Astrocyte (in vitro differentiated cells and primary cell): Measurements from ENCODE around the gene AZIN2. TPM values are rescaled to one million over a fixed set of nuclear protein-coding genes. Genes with fewer than 3 reads are reported as not detected.
A peak's percentile ranks its signal among the peaks of the same experiment; 100 is the strongest.

Experiments used
- DNase-seq: peaks from one replicate; pipeline ENCODE4 v3.0.0-alpha.2; 2010; ENCODE audit warnings: low read depth
- FAIRE-seq: peaks from 2 replicates; lab custom pipeline; 2011; peaks lifted over from hg19 to GRCh38; lab: Jason Lieb, UNC
- H2AFZ ChIP-seq: 2 replicates; pipeline ENCODE4 v1.6.0; 2012; ENCODE audit warnings: low read depth, low read length, inconsistent platforms
- H3K27ac ChIP-seq: 2 replicates; pipeline ENCODE4 v1.5.1; 2011; ENCODE audit warnings: low read depth, low read length, inconsistent platforms
- H3K27me3 ChIP-seq: 2 replicates; pipeline ENCODE4 v1.6.0; 2011; ENCODE audit warnings: low read length, inconsistent platforms; ENCODE audit not compliant: insufficient read depth
- H3K36me3 ChIP-seq: 2 replicates; pipeline ENCODE4 v1.5.1; 2011; ENCODE audit warnings: low read length, inconsistent platforms; ENCODE audit not compliant: insufficient read depth
- H3K4me1 ChIP-seq: 2 replicates; pipeline ENCODE4 v1.5.1; 2011; ENCODE audit warnings: low read length, inconsistent platforms; ENCODE audit not compliant: insufficient read depth
- H3K4me2 ChIP-seq: 2 replicates; pipeline ENCODE4 v1.6.0; 2012; ENCODE audit warnings: low read length, inconsistent platforms
- H3K4me3 ChIP-seq: 2 replicates; pipeline ENCODE4 v1.5.1; 2011; ENCODE audit warnings: low read depth, mild to moderate bottlenecking, low read length, inconsistent platforms; ENCODE audit not compliant: insufficient read depth
- H3K79me2 ChIP-seq: 2 replicates; pipeline ENCODE4 v1.6.0; 2012; ENCODE audit warnings: mild to moderate bottlenecking, low read length, inconsistent platforms; ENCODE audit not compliant: insufficient read depth
- H3K9ac ChIP-seq: 2 replicates; pipeline ENCODE4 v1.6.0; 2012; ENCODE audit warnings: mild to moderate bottlenecking, low read length, inconsistent platforms
- H3K9me3 ChIP-seq: 2 replicates; pipeline ENCODE4 v1.5.1; 2012; ENCODE audit warnings: low read depth, mild to moderate bottlenecking, low read length, inconsistent platforms; ENCODE audit not compliant: insufficient read depth
- H4K20me1 ChIP-seq: 2 replicates; pipeline ENCODE4 v1.6.0; 2012; ENCODE audit warnings: low read length, inconsistent platforms; ENCODE audit not compliant: insufficient read depth
- H3K27ac Mint-ChIP-seq: one replicate; pipeline ENCODE4 v1.8.0; 2021; ENCODE audit warnings: mild to moderate bottlenecking, mixed read lengths; ENCODE audit not compliant: unreplicated experiment
- H3K27me3 Mint-ChIP-seq: one replicate; pipeline ENCODE4 v1.8.0; 2021; ENCODE audit warnings: low read depth, mixed read lengths; ENCODE audit not compliant: unreplicated experiment
- H3K36me3 Mint-ChIP-seq: one replicate; pipeline ENCODE4 v1.8.0; 2021; ENCODE audit warnings: low read depth, mixed read lengths; ENCODE audit not compliant: unreplicated experiment
- H3K4me1 Mint-ChIP-seq: one replicate; pipeline ENCODE4 v1.8.0; 2021; ENCODE audit warnings: low read depth, mixed read lengths; ENCODE audit not compliant: unreplicated experiment
- H3K4me3 Mint-ChIP-seq: one replicate; pipeline ENCODE4 v1.8.0; 2021; ENCODE audit warnings: mild to moderate bottlenecking, moderate library complexity, mixed read lengths; ENCODE audit not compliant: unreplicated experiment
- H3K9me3 Mint-ChIP-seq: one replicate; pipeline ENCODE4 v1.8.0; 2021; ENCODE audit warnings: mild to moderate bottlenecking, mixed read lengths; ENCODE audit not compliant: unreplicated experiment
- EZH2 ChIP-seq: IDR thresholded peaks from 2 replicates; pipeline ENCODE4 v1.6.1; 2012; ENCODE audit warnings: mild to moderate bottlenecking, low read length, inconsistent platforms; ENCODE audit not compliant: insufficient read depth
- total RNA-seq: library from RNA; stranded (reverse); gene quantifications from 2 replicates; pipeline ENCODE4 v1.2.1, GENCODE V29; 2021
- TF ChIP-seq, protein P1 (sequence below): IDR thresholded peaks from 2 replicates; pipeline ENCODE4 v1.5.1; 2011; ENCODE audit warnings: low read depth, mild to moderate bottlenecking, inconsistent platforms, low read length, moderate library complexity; ENCODE audit not compliant: insufficient read depth

Gene AZIN2
- total RNA-seq, 1 donor from 2014 or later = 10.1 TPM

DNA sequence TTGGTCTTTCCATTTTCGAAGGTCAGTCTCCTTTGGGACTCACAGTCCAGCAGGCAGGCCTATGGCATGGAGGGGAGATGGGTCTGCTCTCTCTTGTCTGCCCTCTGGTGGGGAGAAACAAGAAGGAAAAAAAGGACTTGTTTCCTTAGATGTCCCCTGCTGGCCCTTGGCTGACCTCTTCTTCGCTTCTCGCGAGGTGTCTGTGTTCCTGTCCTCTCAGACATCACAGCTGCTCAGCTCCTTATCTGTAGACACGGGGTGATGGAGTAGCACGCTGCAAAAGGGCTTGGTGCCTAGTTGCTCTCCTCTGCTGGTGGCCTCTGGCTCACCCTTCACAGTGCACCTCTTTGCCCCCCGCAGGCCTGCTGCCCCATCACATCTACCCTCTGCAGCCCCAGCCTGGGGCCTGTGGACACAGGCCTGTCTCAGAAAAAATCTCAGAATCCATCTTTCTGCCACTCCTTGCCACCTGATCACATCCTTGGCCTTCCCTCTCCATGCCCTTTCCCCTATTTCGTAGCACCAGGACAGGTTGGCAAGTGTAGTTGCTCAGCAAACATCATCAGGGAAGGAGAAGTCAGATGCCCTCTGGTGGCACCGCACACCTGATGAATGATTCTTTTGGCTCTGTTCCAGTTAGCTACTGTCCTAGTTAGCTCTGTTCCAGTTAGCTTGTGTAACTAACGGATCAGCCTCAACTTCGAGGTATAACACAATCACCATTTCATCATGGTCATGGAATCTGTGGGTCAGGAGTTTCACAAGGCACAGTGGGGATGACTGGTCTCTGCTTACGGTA is 25.5 kb upstream of the AZIN2 start:
- no peaks in the 10 kb centered on the region for H3K79me2 ChIP-seq
- H4K20me1 ChIP-seq = no peaks in the 10 kb centered on the region
- H3K4me2 ChIP-seq = no peak overlapping the region
- TF ChIP-seq, protein P1, sequence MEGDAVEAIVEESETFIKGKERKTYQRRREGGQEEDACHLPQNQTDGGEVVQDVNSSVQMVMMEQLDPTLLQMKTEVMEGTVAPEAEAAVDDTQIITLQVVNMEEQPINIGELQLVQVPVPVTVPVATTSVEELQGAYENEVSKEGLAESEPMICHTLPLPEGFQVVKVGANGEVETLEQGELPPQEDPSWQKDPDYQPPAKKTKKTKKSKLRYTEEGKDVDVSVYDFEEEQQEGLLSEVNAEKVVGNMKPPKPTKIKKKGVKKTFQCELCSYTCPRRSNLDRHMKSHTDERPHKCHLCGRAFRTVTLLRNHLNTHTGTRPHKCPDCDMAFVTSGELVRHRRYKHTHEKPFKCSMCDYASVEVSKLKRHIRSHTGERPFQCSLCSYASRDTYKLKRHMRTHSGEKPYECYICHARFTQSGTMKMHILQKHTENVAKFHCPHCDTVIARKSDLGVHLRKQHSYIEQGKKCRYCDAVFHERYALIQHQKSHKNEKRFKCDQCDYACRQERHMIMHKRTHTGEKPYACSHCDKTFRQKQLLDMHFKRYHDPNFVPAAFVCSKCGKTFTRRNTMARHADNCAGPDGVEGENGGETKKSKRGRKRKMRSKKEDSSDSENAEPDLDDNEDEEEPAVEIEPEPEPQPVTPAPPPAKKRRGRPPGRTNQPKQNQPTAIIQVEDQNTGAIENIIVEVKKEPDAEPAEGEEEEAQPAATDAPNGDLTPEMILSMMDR = peak; percentile 59
- no peak for TF ChIP-seq EZH2
- H3K4me1 Mint-ChIP-seq = peaks cover 8% of the 10 kb centered on the region
- DNase-seq (peak; percentile 82), FAIRE-seq (no peak)
- peaks cover 6% of the 10 kb centered on the region for H3K4me1 ChIP-seq
- H3K4me3 ChIP-seq = no peak overlapping the region
- H3K4me3 Mint-ChIP-seq = no peak overlapping the region
- no peaks in the 10 kb centered on the region for H3K36me3 ChIP-seq
- no peak overlapping the region for H3K9ac ChIP-seq
- no peaks in the 10 kb centered on the region for H3K9me3 ChIP-seq
- H3K27me3 ChIP-seq = no peaks in the 10 kb centered on the region
- no peak overlapping the region for H3K27ac ChIP-seq
- H3K27ac Mint-ChIP-seq = no peak overlapping the region
- no peaks in the 10 kb centered on the region for H3K36me3 Mint-ChIP-seq
- H3K27me3 Mint-ChIP-seq = no peaks in the 10 kb centered on the region
- peaks cover 5% of the 10 kb centered on the region for H3K9me3 Mint-ChIP-seq
- H2AFZ ChIP-seq = no peak overlapping the region

DNA sequence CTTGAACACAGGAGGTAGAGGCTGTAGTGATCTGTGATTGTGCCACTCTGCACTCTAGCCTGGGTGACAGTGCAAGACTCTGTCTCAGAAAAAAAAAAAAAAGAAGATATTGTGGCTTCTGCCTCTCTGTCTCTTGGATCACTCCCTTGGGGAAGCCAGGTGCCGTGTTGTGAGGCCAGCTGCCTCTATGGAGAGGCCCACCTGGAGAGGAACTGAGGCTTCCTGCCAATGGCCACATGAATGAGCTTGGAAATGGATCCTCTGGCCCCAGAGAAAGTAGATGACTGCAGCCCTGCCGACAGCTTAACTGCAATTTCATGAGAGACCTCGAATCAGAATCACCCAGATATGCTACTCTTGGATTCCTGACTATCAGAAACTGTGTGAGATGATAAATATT is 24.5 kb upstream of the AZIN2 start:
- no peaks in the 10 kb centered on the region for H3K9me3 ChIP-seq
- H3K4me3 Mint-ChIP-seq = no peak overlapping the region
- no peak overlapping the region for H2AFZ ChIP-seq
- H3K27me3 Mint-ChIP-seq = no peaks in the 10 kb centered on the region
- H3K4me1 ChIP-seq = peaks cover 12% of the 10 kb centered on the region
- H3K36me3 ChIP-seq = no peaks in the 10 kb centered on the region
- no peak for FAIRE-seq
- H3K27ac ChIP-seq = no peak overlapping the region
- H3K9ac ChIP-seq = no peak overlapping the region
- H4K20me1 ChIP-seq = no peaks in the 10 kb centered on the region
- H3K27me3 ChIP-seq = no peaks in the 10 kb centered on the region
- no peak overlapping the region for H3K4me2 ChIP-seq
- peaks cover 3% of the 10 kb centered on the region for H3K36me3 Mint-ChIP-seq
- H3K4me3 ChIP-seq = no peak overlapping the region
- peaks cover 7% of the 10 kb centered on the region for H3K9me3 Mint-ChIP-seq
- TF ChIP-seq EZH2 = no peak
- TF ChIP-seq, protein P1 = no peak
- no peaks in the 10 kb centered on the region for H3K79me2 ChIP-seq
- H3K4me1 Mint-ChIP-seq = peaks cover 16% of the 10 kb centered on the region
- DNase-seq = no peak
- no peak overlapping the region for H3K27ac Mint-ChIP-seq

DNA sequence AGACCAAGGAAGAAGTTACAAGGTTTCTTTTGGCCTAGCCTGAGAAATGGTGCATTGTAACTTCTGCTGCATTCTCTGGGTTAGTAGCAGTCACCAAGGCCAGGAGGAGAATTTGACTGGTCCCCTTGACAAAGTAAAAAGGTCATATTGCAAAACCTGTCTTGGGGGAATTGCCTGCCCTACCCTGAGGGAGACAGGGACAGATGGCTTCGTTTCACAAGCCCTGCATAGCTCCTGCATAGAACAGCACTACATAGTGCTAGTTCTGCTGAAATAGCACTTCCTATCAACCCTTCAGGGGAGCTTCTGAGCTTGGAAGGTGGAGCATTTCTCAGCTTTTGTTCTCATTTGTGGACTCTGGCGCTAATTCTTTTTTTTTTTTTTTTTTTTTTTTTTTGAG is 23.9 kb upstream of the AZIN2 start:
- Mint-ChIP-seq H3K4me3 (no peak overlapping the region), H3K27me3 (no peaks in the 10 kb centered on the region), H3K36me3 (peaks cover 3% of the 10 kb centered on the region), H3K4me1 (peaks cover 16% of the 10 kb centered on the region), H3K27ac (no peak overlapping the region), H3K9me3 (peaks cover 14% of the 10 kb centered on the region)
- Histone ChIP-seq H3K4me1 (peaks cover 12% of the 10 kb centered on the region), H3K4me3 (no peak overlapping the region), H4K20me1 (no peaks in the 10 kb centered on the region), H3K9ac (no peak overlapping the region), H3K9me3 (no peaks in the 10 kb centered on the region), H3K79me2 (no peaks in the 10 kb centered on the region), H3K4me2 (no peak overlapping the region), H3K27ac (no peak overlapping the region), H3K36me3 (no peaks in the 10 kb centered on the region), H2AFZ (no peak overlapping the region), H3K27me3 (no peaks in the 10 kb centered on the region)
- no peak for DNase-seq
- TF ChIP-seq, protein P1 = no peak
- no peak for TF ChIP-seq EZH2
- FAIRE-seq = no peak
